Fibroblast of the aortic adventitia (primary cell): ENCODE data around the gene PPP1CC. TPM values are rescaled to one million over a fixed set of nuclear protein-coding genes. Genes with fewer than 3 reads are reported as not detected.
"Not testable (repeated sequence)": the region's sequence is repeated elsewhere in the genome, so short reads cannot be mapped to it uniquely, and the experiment has no call there.

Experiments used
- DNase-seq: peaks from one replicate; pipeline ENCODE4 v3.0.0-alpha.2; 2010; ENCODE audit warnings: low read depth
- H3K4me3 ChIP-seq: 2 replicates; pipeline ENCODE4 v1.5.1; 2011; ENCODE audit warnings: low read depth, mild to moderate bottlenecking, control low read depth, low read length, moderate library complexity
- total RNA-seq: library from RNA; depleted of rRNA; stranded (reverse); fragments of >200 nt; gene quantifications from 2 replicates; pipeline ENCODE4 v1.2.3, GENCODE V29; 2012; ENCODE audit warnings: low replicate concordance
- TF ChIP-seq, protein P1 (sequence below): IDR thresholded peaks from 2 replicates; pipeline ENCODE4 v1.5.1; 2011; ENCODE audit warnings: mild to moderate bottlenecking, low read length, control low read depth, inconsistent platforms; ENCODE audit not compliant: insufficient read depth

PPP1CC gene
- total RNA-seq, 1 donor = 130 TPM

DNA sequence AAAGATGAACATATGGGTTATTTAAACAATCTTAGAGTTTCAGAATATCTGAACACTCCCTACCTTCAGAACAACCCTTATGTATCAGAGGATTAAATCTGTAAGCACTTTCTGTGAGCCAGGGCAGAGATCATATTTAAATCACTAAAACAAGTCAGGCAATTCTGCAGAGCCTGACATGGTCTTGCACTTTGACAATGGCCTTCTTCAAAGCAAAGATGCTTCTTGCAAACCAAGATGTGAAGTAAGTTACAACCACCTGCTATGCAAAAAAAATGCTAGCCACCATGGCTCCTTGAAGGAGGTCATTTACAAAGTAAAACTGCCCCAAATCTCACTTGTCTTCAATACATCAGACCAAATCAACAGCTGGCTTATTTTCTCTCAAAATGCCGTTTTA lies 3.2 kb downstream of the PPP1CC start:
- TF ChIP-seq, protein P1, sequence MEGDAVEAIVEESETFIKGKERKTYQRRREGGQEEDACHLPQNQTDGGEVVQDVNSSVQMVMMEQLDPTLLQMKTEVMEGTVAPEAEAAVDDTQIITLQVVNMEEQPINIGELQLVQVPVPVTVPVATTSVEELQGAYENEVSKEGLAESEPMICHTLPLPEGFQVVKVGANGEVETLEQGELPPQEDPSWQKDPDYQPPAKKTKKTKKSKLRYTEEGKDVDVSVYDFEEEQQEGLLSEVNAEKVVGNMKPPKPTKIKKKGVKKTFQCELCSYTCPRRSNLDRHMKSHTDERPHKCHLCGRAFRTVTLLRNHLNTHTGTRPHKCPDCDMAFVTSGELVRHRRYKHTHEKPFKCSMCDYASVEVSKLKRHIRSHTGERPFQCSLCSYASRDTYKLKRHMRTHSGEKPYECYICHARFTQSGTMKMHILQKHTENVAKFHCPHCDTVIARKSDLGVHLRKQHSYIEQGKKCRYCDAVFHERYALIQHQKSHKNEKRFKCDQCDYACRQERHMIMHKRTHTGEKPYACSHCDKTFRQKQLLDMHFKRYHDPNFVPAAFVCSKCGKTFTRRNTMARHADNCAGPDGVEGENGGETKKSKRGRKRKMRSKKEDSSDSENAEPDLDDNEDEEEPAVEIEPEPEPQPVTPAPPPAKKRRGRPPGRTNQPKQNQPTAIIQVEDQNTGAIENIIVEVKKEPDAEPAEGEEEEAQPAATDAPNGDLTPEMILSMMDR = no peak
- peak overlapping the region; percentile 11 for H3K4me3 ChIP-seq
- no peak for DNase-seq

DNA sequence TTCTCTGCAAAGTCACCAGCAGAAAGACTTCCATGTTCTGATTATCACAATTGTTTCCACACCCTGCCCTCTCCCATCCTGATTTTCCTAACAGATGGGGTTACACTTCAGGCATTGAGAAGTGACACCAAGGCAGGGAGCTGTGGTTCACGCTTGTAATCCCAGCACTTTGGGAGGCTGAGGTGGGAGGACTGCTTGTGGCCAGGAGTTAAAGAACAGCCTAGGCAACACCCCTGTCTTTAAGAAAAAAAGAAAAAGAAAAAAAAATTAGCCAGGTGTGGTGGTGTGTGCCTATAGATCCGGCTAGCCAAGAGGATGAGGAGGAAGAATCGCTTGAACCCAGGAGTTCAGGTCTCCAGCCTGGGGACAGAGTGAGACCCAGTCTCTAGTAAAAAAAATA lies 5.2 kb downstream of the PPP1CC start:
- DNase-seq = no peak
- H3K4me3 ChIP-seq = no peak overlapping the region
- TF ChIP-seq, protein P1 = no peak

DNA sequence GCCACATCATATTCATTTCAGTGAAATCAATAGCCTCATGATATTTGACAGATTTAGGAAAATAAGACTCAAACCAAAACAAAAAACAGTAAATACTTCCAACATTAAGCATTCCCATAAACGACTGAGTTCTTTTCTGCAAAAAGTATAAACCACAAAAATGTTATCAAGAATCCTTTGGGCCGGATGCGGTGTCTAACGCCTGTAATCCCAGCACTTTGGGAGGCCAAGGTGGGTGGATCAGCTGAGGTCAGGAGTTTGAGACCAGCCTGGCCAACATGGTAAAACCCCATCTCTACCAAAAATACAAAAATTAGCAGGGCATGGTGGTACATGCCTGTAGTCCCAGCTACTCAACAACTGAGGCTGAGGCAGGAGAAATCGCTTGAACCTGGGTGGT lies 5.7 kb downstream of the PPP1CC start:
- not testable (repeated sequence) for H3K4me3 ChIP-seq, DNase-seq

DNA sequence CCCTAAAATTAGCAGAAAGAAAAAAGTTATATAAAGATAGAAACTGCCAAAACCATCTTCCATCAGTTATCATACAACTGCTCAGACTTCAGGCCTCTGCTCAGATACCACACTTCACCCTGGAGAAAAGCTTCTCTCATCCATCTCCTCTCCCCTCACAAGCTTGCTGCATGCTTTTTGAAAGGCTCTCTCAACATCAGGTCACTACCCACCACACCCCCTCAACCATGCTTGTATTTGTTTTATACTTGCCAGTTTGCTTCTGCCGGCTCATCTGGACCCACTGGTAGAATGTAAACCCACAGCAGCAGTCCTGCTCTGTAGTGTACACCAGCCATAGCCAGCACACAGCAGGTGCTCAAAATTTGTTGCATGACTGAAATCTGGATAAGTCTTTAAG lies 8.8 kb downstream of the PPP1CC start:
- TF ChIP-seq, protein P1 = no peak
- H3K4me3 ChIP-seq = no peak overlapping the region
- no peak for DNase-seq

DNA sequence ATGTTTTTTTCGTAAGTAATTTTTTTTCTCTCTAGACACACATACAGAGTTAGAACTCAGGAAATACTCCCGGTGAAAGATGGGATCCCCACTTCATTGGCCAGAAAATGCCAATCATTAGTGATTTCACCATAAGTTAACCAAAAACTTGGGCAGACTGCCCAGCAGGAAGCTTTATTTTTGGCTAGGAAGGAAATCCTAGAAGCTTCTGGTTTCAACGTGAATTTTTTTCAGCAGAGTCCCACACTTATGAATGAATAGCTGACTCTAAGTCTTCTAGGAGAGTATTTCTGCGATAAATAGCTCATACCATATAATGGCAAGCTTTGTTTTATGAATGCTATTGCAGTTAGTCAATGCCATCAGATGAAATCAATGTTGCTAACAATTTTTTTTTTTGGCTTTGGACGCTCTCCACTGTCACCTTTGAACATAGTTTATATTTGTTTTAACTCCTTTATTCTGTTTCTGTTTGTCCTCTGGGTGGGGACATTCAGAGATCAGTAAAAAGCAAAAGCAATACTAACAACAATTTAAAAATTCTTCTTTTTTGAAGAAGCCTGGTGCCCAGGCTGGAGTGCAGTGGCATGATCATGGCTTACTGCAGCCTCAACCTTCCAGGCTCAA lies 9.5 kb downstream of the PPP1CC start:
- TF ChIP-seq, protein P1 = no peak
- DNase-seq = peak; percentile 77
- H3K4me3 ChIP-seq = no peak overlapping the region

DNA sequence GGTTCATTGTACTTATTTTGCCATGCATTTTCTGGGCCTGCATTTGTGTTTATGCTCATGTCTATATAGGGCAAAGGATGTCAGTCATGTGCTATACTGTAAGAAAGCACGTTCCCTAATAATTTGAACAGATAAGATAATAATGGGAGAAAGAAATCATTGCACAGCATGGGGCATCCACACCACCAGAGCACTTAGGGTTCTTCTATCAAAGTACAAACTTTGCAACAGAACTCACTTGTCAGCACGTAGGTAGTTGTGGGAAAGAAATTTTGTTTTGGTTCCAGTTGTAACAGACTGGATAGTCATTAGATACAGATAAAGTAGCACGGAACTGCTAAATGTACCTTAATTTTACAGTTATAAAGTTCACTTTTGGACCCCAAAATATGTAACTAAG lies 10.1 kb downstream of the PPP1CC start:
- TF ChIP-seq, protein P1 = no peak
- no peak for DNase-seq
- no peak overlapping the region for H3K4me3 ChIP-seq

DNA sequence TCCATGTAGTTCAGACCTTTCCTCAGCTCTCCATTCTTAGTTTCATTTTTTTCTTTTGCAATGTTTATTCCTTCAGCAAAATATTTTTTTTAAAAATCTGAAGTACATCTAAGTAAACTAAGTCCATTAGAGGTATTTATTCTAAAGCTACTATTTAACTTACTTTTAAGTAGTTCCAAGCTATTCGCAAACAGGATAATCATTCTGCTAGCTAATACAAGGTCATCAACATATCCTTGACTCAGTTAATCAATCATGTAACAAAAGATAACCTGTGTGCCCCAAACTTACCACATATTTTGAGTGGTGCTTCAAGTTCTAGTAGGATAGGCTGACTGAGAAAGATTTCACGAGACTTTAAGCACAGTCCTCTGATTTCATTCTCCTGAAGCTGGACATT lies 11.2 kb downstream of the PPP1CC start:
- no peak overlapping the region for H3K4me3 ChIP-seq
- TF ChIP-seq, protein P1 = no peak
- no peak for DNase-seq
